ENCODE results near the gene OR2A7.
"Not testable (repeated sequence)": the region's sequence is repeated elsewhere in the genome, so short reads cannot be mapped to it uniquely, and the experiment has no call there.

OR2A7 gene

DNA sequence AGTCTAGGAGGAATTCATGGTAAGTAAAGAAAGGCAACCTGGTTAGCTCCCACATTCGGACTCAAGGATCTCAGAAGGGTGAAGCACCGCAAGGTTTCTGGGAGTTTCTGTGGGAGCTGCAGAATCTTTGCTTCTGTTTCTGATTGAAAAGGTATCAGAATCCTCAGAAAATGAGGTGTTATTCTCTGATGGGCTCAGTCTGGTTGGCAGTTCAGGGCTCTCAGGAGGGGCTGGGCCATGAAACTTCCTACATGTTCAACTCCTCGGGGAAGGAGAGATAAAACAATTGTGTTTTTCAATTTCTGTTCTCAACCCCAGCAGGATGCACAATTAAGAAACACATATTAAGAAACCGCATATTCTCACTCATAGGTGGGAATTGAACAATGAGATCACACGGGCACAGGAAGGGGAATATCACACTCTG is 9.1 kb downstream of the OR2A7 start:
- no peak for DNase-seq (ENCODE audit: low spot score)

DNA sequence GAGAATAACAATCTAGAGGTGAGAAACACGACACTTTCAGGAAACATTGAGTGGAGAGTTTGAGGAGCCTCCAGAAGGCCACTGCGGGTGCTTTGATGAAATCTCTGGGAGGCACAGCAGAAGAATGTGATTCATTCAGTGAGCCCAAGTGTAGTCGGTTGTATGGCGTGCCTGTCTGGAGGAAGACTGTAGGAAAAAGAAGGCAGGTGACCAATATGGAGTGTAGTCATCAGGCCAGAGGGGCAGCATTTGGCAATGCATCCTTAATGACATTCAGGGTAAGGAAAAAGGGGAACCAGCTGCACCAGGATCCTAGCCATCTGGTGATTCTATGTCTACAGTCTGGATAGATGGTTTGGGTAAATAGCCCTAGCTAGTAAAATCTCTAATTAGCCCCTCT is 12.3 kb downstream of the OR2A7 start:
- not testable (repeated sequence) for DNase-seq (ENCODE audit: low spot score)

- not testable (repeated sequence) for DNase-seq (ENCODE audit: low spot score)
Measured at GRCh38 chr7:144247674-144248330, 16.8 kb downstream of the OR2A7 start.

GRCh38 chr7:144246967-144247366 is 17.6 kb downstream of the OR2A7 start:
- not testable (repeated sequence) for DNase-seq (ENCODE audit: low spot score)

GRCh38 chr7:144245372-144245771 is 19.2 kb downstream of the OR2A7 start:
- not testable (repeated sequence) for DNase-seq (ENCODE audit: low spot score)

- not testable (repeated sequence) for DNase-seq (ENCODE audit: low spot score)
Measured at GRCh38 chr7:144239365-144239764, 25.2 kb downstream of the OR2A7 start, which contains the start of gene OR2A42. TSS of gene OR2A42 (minus strand) at chr7:144239605. CDS start at chr7:144232843, 6,762 bp downstream.

- DNase-seq (ENCODE audit: low spot score) = not testable (repeated sequence)
Measured at GRCh38 chr7:144238530-144239082, 26.0 kb downstream of the OR2A7 start.

- DNase-seq (ENCODE audit: low spot score) = not testable (repeated sequence)
Measured at GRCh38 chr7:144233039-144233438, 31.6 kb downstream of the OR2A7 start.

- not testable (repeated sequence) for DNase-seq (ENCODE audit: low spot score)
Measured at GRCh38 chr7:144231027-144231426, 33.6 kb downstream of the OR2A7 start.

GRCh38 chr7:144228810-144229209 is 35.8 kb downstream of the OR2A7 start:
- DNase-seq (ENCODE audit: low spot score) = not testable (repeated sequence)

DNA sequence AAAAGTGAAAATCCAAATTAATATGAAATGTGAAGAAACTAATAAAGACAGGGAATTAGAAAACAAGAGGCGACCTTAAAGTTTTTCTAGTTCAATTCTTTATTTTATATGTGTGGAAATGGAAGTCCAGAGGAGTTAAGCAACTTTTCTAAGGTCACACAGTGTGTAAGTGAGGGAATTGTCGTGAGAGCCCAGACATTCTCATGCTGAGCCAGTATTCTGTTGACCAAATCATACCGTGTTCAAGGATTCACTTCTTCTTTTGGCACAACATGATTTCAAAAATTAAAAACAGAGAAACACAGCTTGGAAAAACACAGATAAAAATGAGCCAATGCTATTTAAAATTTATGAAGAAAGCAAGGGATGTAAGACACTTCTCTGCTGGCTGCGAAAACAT is 37.7 kb downstream of the OR2A7 start:
- not testable (repeated sequence) for DNase-seq (ENCODE audit: low spot score)

- DNase-seq (ENCODE audit: low spot score) = not testable (repeated sequence)
Measured at GRCh38 chr7:144223675-144224074, 40.9 kb downstream of the OR2A7 start.

GRCh38 chr7:144220531-144220930 is 44.1 kb downstream of the OR2A7 start:
- DNase-seq (ENCODE audit: low spot score) = not testable (repeated sequence)

DNA sequence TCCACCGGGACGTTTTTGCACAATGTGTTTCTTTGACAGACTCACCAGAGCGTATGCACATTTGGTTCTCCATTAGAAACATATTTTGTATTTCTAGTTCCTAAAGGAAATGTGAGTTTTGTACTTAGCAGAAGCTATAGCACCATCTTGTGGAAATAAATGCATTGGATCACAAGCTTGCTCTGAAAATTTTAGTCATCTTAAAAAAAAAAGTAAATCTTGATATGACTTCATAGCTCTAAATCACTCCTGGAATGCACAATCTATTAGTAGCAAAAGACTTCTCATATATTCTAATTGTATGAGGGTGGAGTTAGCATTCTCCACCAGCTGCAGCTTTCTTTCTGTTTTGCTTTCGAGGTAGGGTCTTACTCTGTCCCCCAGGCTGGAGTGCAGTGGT is 45.4 kb downstream of the OR2A7 start:
- DNase-seq (ENCODE audit: low spot score) = not testable (repeated sequence)

- not testable (repeated sequence) for DNase-seq (ENCODE audit: low spot score)
Measured at GRCh38 chr7:144218581-144218980, 46.0 kb downstream of the OR2A7 start.

GRCh38 chr7:144217200-144217599 is 47.4 kb downstream of the OR2A7 start:
- DNase-seq (ENCODE audit: low spot score) = not testable (repeated sequence)
